Progenitor cell of endocrine pancreas (in vitro differentiated cells): Measurements from ENCODE around the gene DGKH. TPM values are rescaled to one million over a fixed set of nuclear protein-coding genes. Genes with fewer than 3 reads are reported as not detected.

Experiments used
- DNase-seq: peaks from one replicate; pipeline ENCODE4 v3.0.0; 2021; ENCODE audit warnings: low spot score; ENCODE audit not compliant: unreplicated experiment
- H3K27ac Mint-ChIP-seq: 2 replicates; pipeline ENCODE4 v1.8.0; 2021; ENCODE audit warnings: mild to moderate bottlenecking, moderate library complexity, mixed read lengths
- H3K27me3 Mint-ChIP-seq: 2 replicates; pipeline ENCODE4 v1.8.0; 2021; ENCODE audit warnings: mixed read lengths
- H3K36me3 Mint-ChIP-seq: 2 replicates; pipeline ENCODE4 v1.8.0; 2022; ENCODE audit warnings: mixed read lengths; ENCODE audit not compliant: insufficient read depth
- H3K4me1 Mint-ChIP-seq: 2 replicates; pipeline ENCODE4 v1.8.0; 2021; ENCODE audit warnings: low read depth, mixed read lengths
- H3K4me3 Mint-ChIP-seq: 2 replicates; pipeline ENCODE4 v1.8.0; 2021; ENCODE audit warnings: low read depth, mild to moderate bottlenecking, moderate library complexity, mixed read lengths
- H3K9me3 Mint-ChIP-seq: 2 replicates; pipeline ENCODE4 v1.8.0; 2021; ENCODE audit warnings: low read depth, mixed read lengths
- CTCF ChIP-seq: fragments of 200-600 bp; sonication (generic); IDR thresholded peaks from one replicate; pipeline ENCODE4 v1.5.0; 2021; ENCODE audit warnings: antibody characterized with exemption, mild to moderate bottlenecking; ENCODE audit not compliant: unreplicated experiment
- total RNA-seq: library from RNA; stranded (reverse); gene quantifications from 2 replicates; pipeline ENCODE4 v1.2.1, GENCODE V29; 2021

Gene DGKH
- total RNA-seq, 1 donor from 2014 or later, result 5.3 TPM

- Mint-ChIP-seq H3K9me3 (peaks cover 3% of the 10 kb centered on the region), H3K36me3 (no peaks in the 10 kb centered on the region), H3K4me1 (peaks cover 3% of the 10 kb centered on the region), H3K27me3 (no peaks in the 10 kb centered on the region), H3K27ac (no peak overlapping the region), H3K4me3 (no peak overlapping the region)
- DNase-seq, result no peak
- TF ChIP-seq CTCF, result no peak
These were observed 59.0 kb downstream of the DGKH start for GRCh38 chr13:42107421-42107820.

GRCh38 chr13:42108217-42108616, 59.8 kb downstream of the DGKH start:
- no peak for DNase-seq
- Mint-ChIP-seq H3K36me3 (no peaks in the 10 kb centered on the region), H3K4me3 (no peak overlapping the region), H3K27me3 (no peaks in the 10 kb centered on the region), H3K9me3 (peaks cover 3% of the 10 kb centered on the region), H3K4me1 (peaks cover 3% of the 10 kb centered on the region), H3K27ac (no peak overlapping the region)
- TF ChIP-seq CTCF, result no peak

- no peak for TF ChIP-seq CTCF
- peaks cover 3% of the 10 kb centered on the region for H3K4me1 Mint-ChIP-seq
- DNase-seq, result no peak
- H3K4me3 Mint-ChIP-seq, result no peak overlapping the region
- peaks cover 1% of the 10 kb centered on the region for H3K9me3 Mint-ChIP-seq
- no peak overlapping the region for H3K27ac Mint-ChIP-seq
- H3K36me3 Mint-ChIP-seq, result no peaks in the 10 kb centered on the region
- no peaks in the 10 kb centered on the region for H3K27me3 Mint-ChIP-seq
These were observed 61.5 kb downstream of the DGKH start for GRCh38 chr13:42109957-42110356.

GRCh38 chr13:42110410-42111155, 62.1 kb downstream of the DGKH start:
- H3K4me3 Mint-ChIP-seq, result no peak overlapping the region
- peaks cover 3% of the 10 kb centered on the region for H3K4me1 Mint-ChIP-seq
- no peaks in the 10 kb centered on the region for H3K27me3 Mint-ChIP-seq
- no peaks in the 10 kb centered on the region for H3K9me3 Mint-ChIP-seq
- no peak overlapping the region for H3K27ac Mint-ChIP-seq
- H3K36me3 Mint-ChIP-seq, result no peaks in the 10 kb centered on the region
- no peak for DNase-seq
- peak; percentile 85 for TF ChIP-seq CTCF

GRCh38 chr13:42112864-42113263, 64.4 kb downstream of the DGKH start:
- Mint-ChIP-seq H3K27ac (no peak overlapping the region), H3K27me3 (no peaks in the 10 kb centered on the region), H3K4me1 (peaks cover 3% of the 10 kb centered on the region), H3K4me3 (no peak overlapping the region), H3K36me3 (no peaks in the 10 kb centered on the region), H3K9me3 (no peaks in the 10 kb centered on the region)
- no peak for DNase-seq
- TF ChIP-seq CTCF, result no peak
